Ecto neural progenitor cell (in vitro differentiated cells): ENCODE measurements around the gene MRC2.

Source experiments
- DNase-seq: peaks from one replicate; pipeline ENCODE4 v3.0.0-alpha.2; 2018; ENCODE audit warnings: low spot score

The MRC2 gene

GRCh38 chr17:62637809-62638208 lies 10.3 kb downstream of the MRC2 start:
- DNase-seq = no peak

- DNase-seq = no peak
Measured at GRCh38 chr17:62641153-62641552, 13.7 kb downstream of the MRC2 start.

GRCh38 chr17:62641951-62642350 lies 14.5 kb downstream of the MRC2 start:
- no peak for DNase-seq

GRCh38 chr17:62643496-62643895 lies 16.0 kb downstream of the MRC2 start:
- no peak for DNase-seq

GRCh38 chr17:62644487-62645173 lies 17.2 kb downstream of the MRC2 start:
- peak; percentile 83 for DNase-seq

GRCh38 chr17:62648251-62648955 lies 20.9 kb downstream of the MRC2 start:
- no peak for DNase-seq

GRCh38 chr17:62648956-62649294 lies 21.5 kb downstream of the MRC2 start:
- DNase-seq = no peak

- DNase-seq = no peak
Measured at GRCh38 chr17:62649570-62649969, 22.1 kb downstream of the MRC2 start.

- DNase-seq = no peak
Measured at GRCh38 chr17:62650587-62650986, 23.1 kb downstream of the MRC2 start.

- DNase-seq = peak; percentile 85
Measured at GRCh38 chr17:62652251-62653001, 25.0 kb downstream of the MRC2 start.

- DNase-seq = peak; percentile 97
Measured at GRCh38 chr17:62653002-62653825, 25.7 kb downstream of the MRC2 start.

GRCh38 chr17:62653826-62654761 lies 26.6 kb downstream of the MRC2 start:
- DNase-seq = peak; percentile 88

- DNase-seq = no peak
Measured at GRCh38 chr17:62655656-62656055, 28.2 kb downstream of the MRC2 start.

GRCh38 chr17:62656446-62656845 lies 29.0 kb downstream of the MRC2 start:
- no peak for DNase-seq

- no peak for DNase-seq
Measured at GRCh38 chr17:62657145-62657665, 29.7 kb downstream of the MRC2 start.

- no peak for DNase-seq
Measured at GRCh38 chr17:62657690-62658089, 30.2 kb downstream of the MRC2 start.

GRCh38 chr17:62658136-62658920 lies 30.9 kb downstream of the MRC2 start:
- DNase-seq = no peak

GRCh38 chr17:62660629-62661118 lies 33.2 kb downstream of the MRC2 start:
- DNase-seq = no peak

GRCh38 chr17:62661337-62661736 lies 33.9 kb downstream of the MRC2 start:
- no peak for DNase-seq

- DNase-seq = no peak
Measured at GRCh38 chr17:62662855-62663254, 35.4 kb downstream of the MRC2 start.
